Measurements from ENCODE around the gene C12orf75.
"Not testable (repeated sequence)": the region's sequence is repeated elsewhere in the genome, so short reads cannot be mapped to it uniquely, and the experiment has no call there.

The C12orf75 gene

GRCh38 chr12:105310476-105311085 is 19.9 kb upstream of the C12orf75 start:
- DNase-seq (ENCODE audit: low read depth) = not testable (repeated sequence)

- not testable (repeated sequence) for DNase-seq (ENCODE audit: low read depth)
These were observed 18.6 kb upstream of the C12orf75 start for GRCh38 chr12:105311936-105312335.

DNA sequence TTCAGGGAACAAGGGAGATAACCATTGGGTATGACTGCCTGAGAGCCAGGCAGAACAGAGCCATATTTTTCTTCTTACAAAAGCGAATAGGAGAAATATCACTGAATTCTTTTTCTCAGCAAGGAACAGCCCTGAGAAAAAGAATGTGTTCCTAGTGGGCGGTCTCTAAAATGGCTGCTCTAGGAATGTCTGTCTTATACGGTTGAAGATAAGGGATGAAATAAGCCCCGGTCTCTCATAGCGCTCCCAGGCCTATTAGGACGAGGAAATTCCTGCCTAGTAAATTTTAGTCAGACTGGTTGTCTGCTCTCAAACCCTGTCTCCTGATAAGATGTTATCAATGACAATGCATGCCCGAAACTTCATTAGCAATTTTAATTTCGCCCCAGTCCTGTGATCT is 16.7 kb upstream of the C12orf75 start:
- not testable (repeated sequence) for DNase-seq (ENCODE audit: low read depth)

DNA sequence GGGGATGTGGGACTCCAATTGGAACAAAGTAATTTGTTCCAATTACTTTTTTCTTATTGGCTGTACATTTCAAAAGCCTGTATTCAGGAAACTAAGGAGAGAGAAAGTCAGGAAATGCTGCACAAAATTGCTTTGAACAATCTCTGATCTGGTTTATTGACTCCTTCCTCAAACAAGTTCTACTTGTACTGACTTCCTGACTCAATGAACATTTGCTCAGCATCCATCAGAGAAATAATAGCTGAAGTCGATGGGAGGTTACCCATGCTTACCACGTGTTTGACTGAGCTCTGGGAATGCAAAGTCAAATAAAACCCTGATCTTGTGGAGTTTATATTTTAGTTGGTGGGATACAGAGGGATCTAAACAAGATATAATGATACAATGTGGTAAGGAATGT is 15.4 kb upstream of the C12orf75 start:
- no peak for DNase-seq (ENCODE audit: low read depth)

GRCh38 chr12:105315726-105316125 is 14.8 kb upstream of the C12orf75 start:
- no peak for DNase-seq (ENCODE audit: low read depth)

GRCh38 chr12:105316931-105317852 is 13.3 kb upstream of the C12orf75 start:
- no peak for DNase-seq (ENCODE audit: low read depth)

DNA sequence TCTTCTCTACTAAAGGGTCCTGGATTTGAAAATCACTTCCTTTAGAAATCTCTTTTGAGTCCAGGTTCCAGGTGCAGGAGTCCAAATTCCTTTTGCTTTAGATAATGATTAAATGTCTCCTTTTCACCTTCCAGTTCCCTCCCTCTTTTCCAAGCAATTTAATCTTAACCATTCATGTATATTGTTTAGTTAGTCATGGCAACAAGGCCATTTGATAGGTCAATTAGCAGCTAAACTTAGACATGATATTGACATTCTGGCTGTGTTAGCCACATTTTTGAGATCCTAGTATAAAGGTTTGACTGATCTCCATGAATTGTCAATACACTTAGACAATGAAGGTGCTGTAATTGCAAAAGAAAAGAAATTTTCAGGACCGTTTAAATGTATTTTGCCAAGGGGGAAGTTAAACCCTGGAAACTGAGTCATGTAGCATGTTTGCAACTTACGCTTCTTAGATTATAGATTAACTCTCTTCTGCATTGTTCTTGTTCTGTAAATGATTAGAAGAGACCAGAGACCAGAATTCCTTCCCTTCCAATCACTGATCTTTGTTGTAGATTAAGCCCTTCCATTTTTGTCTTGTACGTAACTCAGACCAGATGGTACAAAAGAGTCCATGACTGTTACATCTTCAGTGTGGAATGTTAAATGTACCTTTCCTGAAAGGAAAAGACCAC is 12.4 kb upstream of the C12orf75 start:
- no peak for DNase-seq (ENCODE audit: low read depth)

DNA sequence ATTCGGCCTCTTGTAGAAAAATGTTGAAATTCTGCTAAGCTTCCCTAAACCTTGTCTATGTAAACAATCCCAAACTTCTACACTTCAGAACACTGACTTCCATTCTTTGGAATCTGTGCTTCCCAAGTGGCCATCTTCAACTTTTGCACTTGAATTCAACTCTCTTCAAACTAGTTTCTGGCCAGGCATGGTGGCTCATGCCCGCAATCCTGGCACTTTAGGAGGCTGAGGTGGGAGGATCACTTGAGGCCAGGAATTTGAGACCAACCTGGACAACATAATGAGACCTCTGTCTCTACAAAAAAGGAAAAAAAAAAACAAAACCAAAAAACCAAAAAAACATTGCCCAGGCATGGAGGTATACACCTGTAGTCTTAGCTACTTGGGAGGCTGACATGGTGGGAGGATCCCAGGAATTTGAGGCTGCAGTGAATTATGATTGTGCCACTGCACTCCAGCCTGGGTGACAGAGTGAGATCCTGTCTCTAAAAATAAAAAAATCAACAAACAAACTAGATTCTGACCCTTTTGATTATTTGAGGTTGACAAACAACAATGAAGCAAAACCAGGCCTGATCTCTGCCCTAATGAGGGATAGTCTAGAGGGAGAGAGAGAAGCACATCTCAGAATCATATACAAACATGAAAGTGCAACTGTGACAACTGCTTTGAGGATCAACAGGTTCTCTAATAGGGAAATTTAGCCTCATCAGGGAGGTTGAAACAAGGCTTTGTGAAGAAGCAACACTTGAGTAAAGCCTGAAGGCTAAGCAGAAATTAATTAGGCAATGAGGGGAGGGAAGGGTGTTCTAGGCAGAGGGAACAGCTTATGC is 11.6 kb upstream of the C12orf75 start:
- no peak for DNase-seq (ENCODE audit: low read depth)

- no peak for DNase-seq (ENCODE audit: low read depth)
These were observed 10.7 kb upstream of the C12orf75 start for GRCh38 chr12:105319691-105320209.

DNA sequence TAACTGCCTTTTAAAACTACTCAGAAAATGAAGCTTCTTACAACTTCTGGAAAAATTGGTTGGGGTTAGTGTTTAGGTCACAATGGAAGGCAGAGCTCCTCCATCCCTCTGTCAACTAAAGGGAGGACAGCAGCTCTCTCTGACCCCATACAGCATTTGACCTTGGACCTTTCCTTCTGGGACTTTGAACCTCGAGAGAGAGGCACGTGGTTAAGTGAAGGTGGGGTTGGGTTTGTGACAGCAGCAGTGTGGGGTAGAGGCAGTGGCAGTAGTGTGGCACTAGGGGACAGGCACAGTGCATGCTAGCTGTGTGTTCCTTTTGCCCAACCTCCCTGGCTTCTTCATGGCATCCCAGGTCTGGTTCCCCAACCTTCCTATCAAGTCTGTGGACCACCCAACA is 9.4 kb upstream of the C12orf75 start:
- DNase-seq (ENCODE audit: low read depth) = no peak

DNA sequence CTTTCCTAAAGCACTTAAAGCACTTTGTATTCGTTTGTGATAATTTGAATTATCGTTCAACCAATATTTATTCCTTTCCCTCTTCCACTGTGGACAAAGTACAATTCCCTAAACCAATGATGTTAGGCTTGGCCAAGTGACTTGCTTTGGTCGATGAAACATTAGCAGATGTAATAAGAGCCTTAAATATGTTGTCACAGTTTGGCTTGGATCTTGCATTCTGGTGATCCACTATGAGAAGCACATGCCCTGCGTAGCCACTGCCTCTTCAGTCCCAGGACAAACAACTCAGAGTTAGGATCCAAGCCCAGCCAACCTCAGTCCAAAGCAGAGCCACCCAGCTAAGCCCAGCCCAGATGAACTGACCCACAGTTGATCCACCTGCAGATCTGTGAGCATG is 8.4 kb upstream of the C12orf75 start:
- no peak for DNase-seq (ENCODE audit: low read depth)

GRCh38 chr12:105324704-105325103 is 5.8 kb upstream of the C12orf75 start:
- DNase-seq (ENCODE audit: low read depth) = no peak

DNA sequence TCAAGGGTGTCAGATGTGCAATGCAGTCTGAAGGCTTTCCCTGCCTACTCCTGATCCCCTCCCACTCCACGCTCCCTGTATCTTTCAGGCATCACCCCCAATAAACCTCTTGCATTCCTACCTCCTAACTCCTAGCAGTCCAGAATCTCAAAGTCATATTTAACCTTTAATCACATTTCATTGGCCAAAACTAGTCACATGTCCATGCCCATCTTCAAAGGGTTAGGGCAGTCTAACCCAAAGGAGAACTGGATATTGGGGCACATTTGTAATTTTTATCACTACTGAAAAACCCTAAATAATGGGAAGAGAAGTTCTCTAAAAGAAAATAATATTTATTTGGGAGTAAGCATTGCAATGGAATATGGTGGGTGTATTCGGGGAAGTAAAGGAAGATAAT is 5.4 kb upstream of the C12orf75 start:
- DNase-seq (ENCODE audit: low read depth) = no peak

GRCh38 chr12:105329926-105330282 is 587 bp upstream of the C12orf75 start:
- no peak for DNase-seq (ENCODE audit: low read depth)

DNA sequence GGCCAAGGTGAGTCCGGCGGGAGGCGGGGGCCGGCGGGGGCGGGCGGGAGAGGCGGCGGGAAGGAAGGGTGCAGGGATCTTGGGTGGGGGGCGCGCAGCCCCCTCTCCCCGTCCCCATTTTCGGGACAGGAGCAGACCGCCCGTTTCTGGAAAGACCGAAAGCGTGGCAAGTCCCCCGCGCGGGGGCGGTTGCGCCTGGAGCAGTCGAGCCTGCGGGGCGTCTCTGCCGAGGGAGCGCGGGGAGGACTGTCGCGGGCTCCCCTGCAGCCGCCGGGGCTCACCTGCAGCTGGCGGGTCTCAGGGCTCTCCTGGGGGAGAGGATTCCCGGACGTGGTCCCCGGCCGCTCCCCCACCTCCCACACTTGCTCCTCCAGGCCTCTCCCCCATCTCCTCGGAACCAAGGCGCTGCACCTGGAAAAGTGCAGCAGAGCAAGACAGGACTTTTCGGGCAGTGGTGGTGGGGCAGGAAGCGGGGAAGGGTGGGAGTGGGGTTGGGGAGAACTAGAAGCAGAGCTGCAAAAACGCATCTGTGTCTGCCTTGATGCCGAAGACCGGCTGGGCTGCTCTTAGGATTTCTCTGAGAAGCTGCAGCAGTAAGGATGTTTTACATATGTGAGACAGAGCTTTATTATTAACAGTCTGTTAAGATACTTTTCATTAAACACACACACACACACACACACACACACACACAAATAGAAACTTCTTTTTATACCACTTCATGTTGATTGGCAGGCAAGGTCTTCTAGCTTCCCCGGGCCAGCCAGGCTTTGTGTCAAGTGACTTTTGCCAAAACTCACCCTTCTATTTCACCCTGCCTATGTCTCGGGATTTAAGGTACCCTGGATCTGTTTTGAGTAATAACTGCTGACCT is 677 bp downstream of the C12orf75 start:
- DNase-seq (ENCODE audit: low read depth) = peak; percentile 23

DNA sequence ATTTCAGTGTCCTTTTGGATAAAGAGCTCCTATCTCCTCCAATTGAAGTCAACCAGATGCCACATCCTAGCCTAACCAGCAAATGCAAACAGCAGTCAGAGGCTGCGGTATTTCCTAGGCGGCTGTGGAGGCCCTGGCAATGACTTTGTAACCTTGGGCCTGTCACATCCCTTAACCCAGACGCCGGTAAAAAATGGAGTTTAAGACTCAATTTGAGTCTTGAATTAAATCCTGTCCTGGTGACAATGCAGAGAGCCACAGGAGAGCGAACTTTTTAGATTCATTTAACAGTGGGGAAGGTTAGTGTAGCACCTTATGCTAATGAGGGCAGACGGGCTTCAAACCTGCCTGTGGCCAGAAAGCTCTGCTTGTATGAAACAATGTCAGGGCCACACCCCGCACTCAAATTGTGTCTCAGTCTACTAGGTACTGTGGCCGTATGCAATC is 1.3 kb downstream of the C12orf75 start:
- DNase-seq (ENCODE audit: low read depth) = no peak

DNA sequence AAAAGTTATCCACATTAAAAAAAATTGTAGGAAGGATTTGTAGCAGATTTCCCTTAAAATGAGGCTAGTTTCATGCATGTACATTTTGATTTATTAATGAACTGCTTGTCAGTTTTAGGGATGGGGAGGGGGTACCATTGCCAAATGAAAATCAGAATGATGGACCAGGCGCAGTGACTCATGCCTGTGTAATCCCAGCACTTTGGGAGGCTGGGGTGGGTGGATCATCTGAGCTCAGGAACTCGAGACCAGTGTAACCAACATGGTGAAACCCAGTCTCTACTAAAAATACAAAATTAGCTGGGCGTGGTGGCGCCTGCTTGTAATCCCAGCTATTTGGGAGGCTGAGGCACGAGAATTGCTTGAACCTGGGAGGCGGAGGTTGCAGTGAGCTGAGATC is 1.8 kb downstream of the C12orf75 start:
- DNase-seq (ENCODE audit: low read depth) = not testable (repeated sequence)

DNA sequence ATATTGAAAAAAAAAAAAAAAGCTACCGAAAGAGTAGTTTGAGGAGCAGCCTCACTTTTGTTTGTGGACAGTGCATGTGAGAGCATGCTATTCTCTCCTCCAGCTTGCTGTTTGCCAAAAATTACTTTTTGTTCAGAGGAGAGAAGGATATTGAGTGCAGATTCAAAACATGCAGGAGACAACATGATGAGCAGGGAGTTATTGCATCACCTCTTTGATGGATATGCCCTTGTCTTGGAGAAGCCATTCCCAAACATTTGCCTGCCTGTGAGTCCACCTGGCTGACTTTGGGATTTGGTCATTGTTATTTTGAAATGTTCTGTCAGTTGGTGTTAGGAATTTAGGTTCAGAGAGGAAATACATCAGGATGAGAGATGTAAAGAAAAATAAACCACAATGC is 2.4 kb downstream of the C12orf75 start:
- no peak for DNase-seq (ENCODE audit: low read depth)

- DNase-seq (ENCODE audit: low read depth) = no peak
These were observed 3.5 kb downstream of the C12orf75 start for GRCh38 chr12:105334001-105334400.

GRCh38 chr12:105334582-105334981 is 4.1 kb downstream of the C12orf75 start:
- DNase-seq (ENCODE audit: low read depth) = no peak

DNA sequence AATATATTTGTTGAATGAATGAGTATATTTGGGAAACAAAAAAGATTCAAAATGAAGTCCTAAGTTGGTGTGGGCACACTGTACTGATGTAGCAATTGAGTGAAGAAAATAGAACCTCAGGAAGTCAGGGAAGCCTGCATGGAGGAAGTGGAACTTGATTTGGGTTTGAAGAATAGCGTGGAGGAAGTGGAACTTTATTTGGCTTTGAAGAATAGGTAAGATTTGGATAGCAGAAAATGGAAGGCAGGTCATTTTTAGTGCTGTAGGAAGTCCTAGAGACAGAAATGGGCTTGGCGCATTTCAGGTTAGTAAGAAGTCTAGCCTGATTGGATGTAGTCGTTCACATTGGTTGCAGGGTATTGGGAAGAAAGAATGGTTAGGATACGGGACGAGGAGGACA is 5.4 kb downstream of the C12orf75 start:
- no peak for DNase-seq (ENCODE audit: low read depth)
